Measurements from ENCODE around the gene TTC13. TPM values are rescaled to one million over a fixed set of nuclear protein-coding genes. Genes with fewer than 3 reads are reported as not detected.

The TTC13 gene
- total and polyA plus RNA-seq, 8 donors: 15.2 to 29.4 (median 24.4) TPM

GRCh38 chr1:230917284-230918135 lies 61.2 kb downstream of the TTC13 start:
- H3K27ac ChIP-seq: no peak overlapping the region
- intact Hi-C loops (cut with DNase I): loop anchor here in 1 of 2 donors (5.0 to 10.0 kb wide), 2 partner anchors 120 to 297 kb away; no protein-coding TSS in a partner anchor
- TF ChIP-seq, protein P1, sequence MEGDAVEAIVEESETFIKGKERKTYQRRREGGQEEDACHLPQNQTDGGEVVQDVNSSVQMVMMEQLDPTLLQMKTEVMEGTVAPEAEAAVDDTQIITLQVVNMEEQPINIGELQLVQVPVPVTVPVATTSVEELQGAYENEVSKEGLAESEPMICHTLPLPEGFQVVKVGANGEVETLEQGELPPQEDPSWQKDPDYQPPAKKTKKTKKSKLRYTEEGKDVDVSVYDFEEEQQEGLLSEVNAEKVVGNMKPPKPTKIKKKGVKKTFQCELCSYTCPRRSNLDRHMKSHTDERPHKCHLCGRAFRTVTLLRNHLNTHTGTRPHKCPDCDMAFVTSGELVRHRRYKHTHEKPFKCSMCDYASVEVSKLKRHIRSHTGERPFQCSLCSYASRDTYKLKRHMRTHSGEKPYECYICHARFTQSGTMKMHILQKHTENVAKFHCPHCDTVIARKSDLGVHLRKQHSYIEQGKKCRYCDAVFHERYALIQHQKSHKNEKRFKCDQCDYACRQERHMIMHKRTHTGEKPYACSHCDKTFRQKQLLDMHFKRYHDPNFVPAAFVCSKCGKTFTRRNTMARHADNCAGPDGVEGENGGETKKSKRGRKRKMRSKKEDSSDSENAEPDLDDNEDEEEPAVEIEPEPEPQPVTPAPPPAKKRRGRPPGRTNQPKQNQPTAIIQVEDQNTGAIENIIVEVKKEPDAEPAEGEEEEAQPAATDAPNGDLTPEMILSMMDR (IDR thresholded peaks at IDR 0.05): peak; percentile 67 to 73
- peak; percentile 92 for ATAC-seq
- peak; percentile 45 to 80 (median 65) for DNase-seq
- no peak overlapping the region for H3K4me3 ChIP-seq
- peaks cover 0 to 79% of the 10 kb centered on the region in 2 donors for H3K36me3 ChIP-seq
- no peaks in the 10 kb centered on the region for H3K4me1 ChIP-seq
- no peaks in the 10 kb centered on the region for H3K9me3 ChIP-seq
- no peaks in the 10 kb centered on the region for H3K27me3 ChIP-seq

DNA sequence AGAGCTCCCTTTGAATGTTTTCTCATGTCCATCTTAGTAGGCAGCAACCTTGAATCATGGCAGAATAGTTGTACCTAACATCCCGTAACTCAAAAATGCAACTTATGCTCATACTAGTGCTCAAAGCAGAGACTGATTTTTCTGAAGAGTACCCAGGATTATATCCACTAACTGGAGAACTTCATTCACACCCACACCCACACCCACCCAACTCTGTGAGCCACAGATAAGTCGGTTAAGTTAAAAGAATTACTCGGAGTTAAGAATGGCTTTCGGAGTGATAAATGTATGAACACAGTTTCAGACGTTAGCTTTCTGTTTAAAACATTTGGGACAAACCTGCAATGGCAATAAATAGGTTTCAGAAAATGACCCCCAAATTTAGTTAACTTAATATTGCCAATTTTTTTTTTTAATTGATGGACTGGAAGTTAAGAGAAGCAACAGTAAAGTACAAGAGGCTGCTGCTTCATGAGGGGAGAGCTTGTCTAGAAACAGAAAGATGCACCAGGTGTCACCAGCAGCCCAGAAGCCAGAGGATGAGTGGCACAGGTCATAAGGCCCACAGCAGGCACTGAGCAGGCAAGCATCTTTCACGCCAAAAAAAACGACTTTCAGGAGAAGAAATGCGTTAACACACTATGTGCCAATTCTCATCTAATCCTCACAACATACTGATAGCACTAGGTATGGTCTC lies 61.9 kb downstream of the TTC13 start:
- ATAC-seq (no peak), DNase-seq (no peak)
- no peak overlapping the region for H3K4me3 ChIP-seq
- H3K27me3 ChIP-seq: no peaks in the 10 kb centered on the region
- no peak overlapping the region for H3K27ac ChIP-seq
- intact Hi-C loops (cut with DNase I): loop anchor here in 1 of 2 donors (5.0 to 10.0 kb wide), 2 partner anchors 119 to 298 kb away; no protein-coding TSS in a partner anchor
- TF ChIP-seq, protein P1 (IDR thresholded peaks at IDR 0.05): no peak
- no peaks in the 10 kb centered on the region for H3K9me3 ChIP-seq
- peaks cover 0 to 81% of the 10 kb centered on the region in 2 donors for H3K36me3 ChIP-seq
- no peaks in the 10 kb centered on the region for H3K4me1 ChIP-seq

DNA sequence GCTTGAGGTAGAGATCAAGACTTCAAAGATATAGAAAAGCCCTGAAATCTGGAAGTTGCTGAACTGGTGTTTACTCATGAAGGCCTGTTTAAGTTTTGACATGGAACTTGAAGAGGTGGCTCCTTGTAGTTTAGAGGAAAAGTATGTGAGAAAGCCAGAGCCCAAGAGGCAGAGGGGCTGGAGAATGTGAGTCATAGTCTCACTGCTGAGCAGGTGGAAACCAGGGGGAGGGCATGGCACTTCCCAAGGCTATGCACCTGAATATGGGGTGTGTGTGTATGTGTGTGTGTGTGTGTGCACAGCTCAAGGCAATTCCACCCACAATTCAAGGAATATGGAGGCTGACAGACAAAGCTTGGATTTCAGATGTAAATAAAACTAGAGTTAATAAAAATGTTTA lies 63.6 kb downstream of the TTC13 start:
- Histone ChIP-seq H3K36me3 (peaks cover 0 to 81% of the 10 kb centered on the region in 2 donors), H3K9me3 (no peaks in the 10 kb centered on the region), H3K4me3 (no peak overlapping the region), H3K27ac (no peak overlapping the region), H3K27me3 (no peaks in the 10 kb centered on the region), H3K4me1 (no peaks in the 10 kb centered on the region)
- intact Hi-C loops (cut with DNase I): loop anchor here in 1 of 2 donors (5.0 to 10.0 kb wide), 2 partner anchors 118 to 300 kb away; no protein-coding TSS in a partner anchor
- ATAC-seq: peak; percentile 88
- peak in 2 of 4 donors; percentile 45 to 71 for DNase-seq
- TF ChIP-seq, protein P1 (IDR thresholded peaks at IDR 0.05): no peak

DNA sequence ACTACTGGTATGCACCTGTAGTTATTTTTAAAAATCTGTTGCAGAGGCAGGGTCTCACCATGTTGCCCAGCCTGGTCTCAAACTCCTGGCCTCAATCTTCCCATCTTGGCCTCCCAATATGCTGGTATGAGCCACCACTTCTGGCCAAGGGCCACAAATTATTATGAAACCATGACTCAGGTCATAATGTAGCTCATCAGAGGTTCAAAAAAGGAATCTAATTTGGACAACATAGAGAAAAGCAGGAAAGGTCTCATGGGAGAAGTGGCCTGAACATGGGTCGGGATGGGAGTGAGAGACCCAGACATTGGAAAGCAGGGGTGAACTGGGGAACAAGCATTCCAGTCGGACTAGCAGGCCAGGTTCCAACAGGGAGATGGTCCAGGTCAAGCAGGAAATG lies 65.2 kb downstream of the TTC13 start:
- TF ChIP-seq, protein P1 (IDR thresholded peaks at IDR 0.05): no peak
- no peak overlapping the region for H3K4me3 ChIP-seq
- H3K36me3 ChIP-seq: peaks cover 0 to 81% of the 10 kb centered on the region in 2 donors
- H3K27ac ChIP-seq: no peak overlapping the region
- no peak for ATAC-seq
- DNase-seq: no peak
- no peaks in the 10 kb centered on the region for H3K9me3 ChIP-seq
- H3K27me3 ChIP-seq: no peaks in the 10 kb centered on the region
- H3K4me1 ChIP-seq: no peaks in the 10 kb centered on the region
- intact Hi-C loops (cut with DNase I): loop anchor here in 1 of 2 donors (10.0 kb wide), 1 partner anchor 301 kb away; no protein-coding TSS in a partner anchor

- no peak overlapping the region for H3K4me3 ChIP-seq
- no peak for DNase-seq
- intact Hi-C loops (cut with DNase I): loop anchor here in 1 of 2 donors (10.0 kb wide), 1 partner anchor 304 kb away; no protein-coding TSS in a partner anchor
- no peaks in the 10 kb centered on the region for H3K9me3 ChIP-seq
- TF ChIP-seq, protein P1 (IDR thresholded peaks at IDR 0.05): no peak
- no peaks in the 10 kb centered on the region for H3K4me1 ChIP-seq
- no peak for ATAC-seq
- no peak overlapping the region for H3K27ac ChIP-seq
- H3K36me3 ChIP-seq: peaks cover 0 to 89% of the 10 kb centered on the region in 2 donors
- H3K27me3 ChIP-seq: no peaks in the 10 kb centered on the region
Measured at GRCh38 chr1:230910755-230911117, 67.9 kb downstream of the TTC13 start.
